Lower lobe of right lung (tissue), 2 donors: ENCODE results near the gene MINK1. TPM values are rescaled to one million over a fixed set of nuclear protein-coding genes. Genes with fewer than 3 reads are reported as not detected.

ENCODE experiments used
- ATAC-seq, 2 donors: fragments of 200-7000 bp; cut with Tn5 transposase; one replicate each; pipeline ENCODE4 v1.9.1; 2020 to 2022; ENCODE audit warnings: mild to moderate bottlenecking in 2 of 2, moderate library complexity in 2 of 2
- DNase-seq: peaks from one replicate; pipeline ENCODE4 v3.0.0-alpha.2; 2020
- H3K27ac ChIP-seq: fragments of 200-600 bp; one replicate; pipeline ENCODE4 v1.8.0; 2022
- H3K27me3 ChIP-seq: fragments of 200-600 bp; one replicate; pipeline ENCODE4 v1.8.0; 2022; ENCODE audit warnings: low read depth
- H3K36me3 ChIP-seq: fragments of 200-600 bp; one replicate; pipeline ENCODE4 v1.8.0; 2022; ENCODE audit warnings: mild to moderate bottlenecking
- H3K4me1 ChIP-seq: fragments of 200-600 bp; one replicate; pipeline ENCODE4 v1.8.0; 2022
- H3K4me3 ChIP-seq: fragments of 200-600 bp; one replicate; pipeline ENCODE4 v1.8.0; 2022; ENCODE audit warnings: mild to moderate bottlenecking
- H3K9me3 ChIP-seq: fragments of 200-600 bp; one replicate; pipeline ENCODE4 v1.8.0; 2022
- CTCF ChIP-seq: fragments of 200-600 bp; IDR thresholded peaks from one replicate; pipeline ENCODE4 v1.8.0; 2022; ENCODE audit warnings: antibody characterized with exemption, mild to moderate bottlenecking
- intact Hi-C: fragments of 100-400 bp; cut with DNase I; formaldehyde crosslinking; loops from one replicate; pipeline ENCODE4 v1.11.0; 2022
- total RNA-seq: library from RNA; stranded (reverse); fragmentation: NEBNext Ultra II Directional; extraction: Animal tissue kit (Norgen Biotek cat#: 25700); gene quantifications from one replicate; pipeline ENCODE4 v1.2.1, GENCODE V29; 2021
- donor health status: DM: no; HTN: yes; CAD: no; lungs with severe emphysema.

The MINK1 gene
- total RNA-seq, 1 donor from 2014 or later = 155 TPM

- no peak overlapping the region for H3K27ac ChIP-seq
- DNase-seq (no peak), ATAC-seq (no peak)
- no peaks in the 10 kb centered on the region for H3K9me3 ChIP-seq
- intact Hi-C loops = no loop called here
- H3K36me3 ChIP-seq = peaks cover 53% of the 10 kb centered on the region
- peaks cover 32% of the 10 kb centered on the region for H3K4me1 ChIP-seq
- no peak overlapping the region for H3K4me3 ChIP-seq
- peaks cover 10% of the 10 kb centered on the region for H3K27me3 ChIP-seq
- TF ChIP-seq CTCF = no peak
Observed at GRCh38 chr17:4897198-4897687, 64.1 kb downstream of the MINK1 start.

- no peak for ATAC-seq
- intact Hi-C loops = no loop called here
- no peak overlapping the region for H3K4me3 ChIP-seq
- peaks cover 48% of the 10 kb centered on the region for H3K36me3 ChIP-seq
- peaks cover 10% of the 10 kb centered on the region for H3K27me3 ChIP-seq
- H3K4me1 ChIP-seq = peaks cover 37% of the 10 kb centered on the region
- no peaks in the 10 kb centered on the region for H3K9me3 ChIP-seq
- DNase-seq = no peak
- TF ChIP-seq CTCF = no peak
- H3K27ac ChIP-seq = no peak overlapping the region
Observed at GRCh38 chr17:4897785-4898184, 64.6 kb downstream of the MINK1 start.

- Histone ChIP-seq H3K36me3 (peaks cover 42% of the 10 kb centered on the region), H3K9me3 (no peaks in the 10 kb centered on the region), H3K4me1 (peaks cover 43% of the 10 kb centered on the region), H3K27ac (no peak overlapping the region), H3K4me3 (no peak overlapping the region), H3K27me3 (peaks cover 10% of the 10 kb centered on the region)
- intact Hi-C loops = no loop called here
- DNase-seq (no peak), ATAC-seq (no peak)
- no peak for TF ChIP-seq CTCF
Observed at GRCh38 chr17:4898351-4898750, 65.2 kb downstream of the MINK1 start.

GRCh38 chr17:4898927-4899326, 65.8 kb downstream of the MINK1 start:
- Histone ChIP-seq H3K36me3 (peaks cover 37% of the 10 kb centered on the region), H3K27ac (peak overlapping the region; percentile 49), H3K27me3 (peaks cover 10% of the 10 kb centered on the region), H3K9me3 (no peaks in the 10 kb centered on the region), H3K4me3 (peak overlapping the region; percentile 67), H3K4me1 (peaks cover 45% of the 10 kb centered on the region)
- no peak for DNase-seq
- intact Hi-C loops = no loop called here
- TF ChIP-seq CTCF = no peak
- ATAC-seq = peak in 1 of 2 donors; percentile 6

- peaks cover 30% of the 10 kb centered on the region for H3K36me3 ChIP-seq
- H3K9me3 ChIP-seq = no peaks in the 10 kb centered on the region
- H3K27ac ChIP-seq = peak within 1 kb of the TSS; percentile 49
- no peak for TF ChIP-seq CTCF
- intact Hi-C loops = no loop called here
- DNase-seq = peak; percentile 94
- peaks cover 10% of the 10 kb centered on the region for H3K27me3 ChIP-seq
- peak within 1 kb of the TSS; percentile 67 for H3K4me3 ChIP-seq
- peak; percentile 83 to 87 for ATAC-seq
- peaks cover 45% of the 10 kb centered on the region for H3K4me1 ChIP-seq
Observed at GRCh38 chr17:4899341-4900230, 66.4 kb downstream of the MINK1 start, which contains the start of gene C17orf107. TSS of gene C17orf107 (plus strand) at chr17:4899536. CDS start at chr17:4899763, 227 bp downstream.
